HEK293 (cell line): ENCODE data around the gene BCAT1.

Experiments used
- CTCF ChIA-PET: fragments of 350-600 bp; formaldehyde crosslinking; extraction: SDS; loops from one replicate; lab custom pipeline; 2021; ENCODE audit warnings: antibody characterized with exemption; lab: Yijun Ruan, JAX
- POLR2A ChIA-PET: fragments of 300-600 bp; formaldehyde crosslinking; extraction: SDS; loops from one replicate; lab custom pipeline; 2020; ENCODE audit warnings: antibody characterized with exemption, inconsistent platforms; lab: Yijun Ruan, JAX
- H3K27ac ChIP-seq: fragments of 200-500 bp; sonication (Bioruptor generic); 2 replicates; pipeline ENCODE4 v1.5.1; 2014; ENCODE audit warnings: low read depth, low read length, control low read depth, inconsistent platforms; ENCODE audit errors: extremely low read depth
- H3K36me3 ChIP-seq, 2 experiments: fragments of 200-500 bp in 1 of 2; sonication (Bioruptor generic) in 1 of 2; 1 replicate in 1 of 2; 2 replicates in 1 of 2; pipeline ENCODE4 v1.5.1; 2014 to 2017; ENCODE audit warnings: inconsistent platforms in 2 of 2, low read length in 2 of 2; ENCODE audit not compliant: control insufficient read depth in 2 of 2, insufficient read depth in 1 of 2
- H3K4me1 ChIP-seq: fragments of 200-500 bp; sonication (Bioruptor generic); 2 replicates; pipeline ENCODE4 v1.5.1; 2014; ENCODE audit warnings: mild to moderate bottlenecking, low read length, inconsistent platforms; ENCODE audit not compliant: control insufficient read depth, insufficient read depth
- H3K4me3 ChIP-seq: 2 replicates; pipeline ENCODE4 v1.5.1; 2011; ENCODE audit warnings: low read depth, mild to moderate bottlenecking, control low read depth, low read length, moderate library complexity
- H3K9me3 ChIP-seq: fragments of 200-500 bp; sonication (Bioruptor generic); 2 replicates; pipeline ENCODE4 v1.5.1; 2014; ENCODE audit warnings: low read depth, low read length, inconsistent platforms; ENCODE audit not compliant: control insufficient read depth, insufficient read depth
- EGR2 ChIP-seq: fragments of 450-650 bp; formaldehyde crosslinking; IDR thresholded peaks from 2 replicates; pipeline ENCODE4 v1.5.1; 2016; ENCODE audit warnings: low read depth, missing biosample characterization, missing genetic modification characterization
- FEZF1 ChIP-seq: fragments of 450-650 bp; formaldehyde crosslinking; IDR thresholded peaks from 2 replicates; pipeline ENCODE4 v1.5.1; 2016; ENCODE audit warnings: missing biosample characterization, missing genetic modification characterization
- SETDB1 ChIP-seq: IDR thresholded peaks from one replicate; pipeline ENCODE4 v1.6.1; 2017; ENCODE audit warnings: mild to moderate bottlenecking, low read length, moderate library complexity, mixed read lengths; ENCODE audit not compliant: insufficient read length
- ZBTB21 ChIP-seq: fragments of 450-650 bp; formaldehyde crosslinking; IDR thresholded peaks from 2 replicates; pipeline ENCODE4 v1.5.1; 2017; ENCODE audit warnings: missing biosample characterization, missing genetic modification characterization
- ZBTB8A ChIP-seq: fragments of 450-650 bp; formaldehyde crosslinking; IDR thresholded peaks from 2 replicates; pipeline ENCODE4 v1.5.1; 2016; ENCODE audit warnings: missing biosample characterization, missing genetic modification characterization
- ZNF10 ChIP-seq: fragments of 450-650 bp; formaldehyde crosslinking; IDR thresholded peaks from 2 replicates; pipeline ENCODE4 v1.5.1; 2017; ENCODE audit warnings: missing biosample characterization, missing genetic modification characterization
- ZNF112 ChIP-seq: fragments of 450-650 bp; formaldehyde crosslinking; IDR thresholded peaks from 2 replicates; pipeline ENCODE4 v1.5.0; 2017; ENCODE audit warnings: missing biosample characterization, missing genetic modification characterization
- ZNF624 ChIP-seq: fragments of 450-650 bp; formaldehyde crosslinking; IDR thresholded peaks from 2 replicates; pipeline ENCODE4 v1.5.1; 2017; ENCODE audit warnings: missing biosample characterization, missing genetic modification characterization
- ZNF785 ChIP-seq: fragments of 450-650 bp; formaldehyde crosslinking; IDR thresholded peaks from 2 replicates; pipeline ENCODE4 v1.5.1; 2016; ENCODE audit warnings: missing biosample characterization, missing genetic modification characterization
- TF ChIP-seq, protein P1 (sequence below): fragments of 450-650 bp; formaldehyde crosslinking; conservative IDR thresholded peaks from 2 replicates; pipeline ENCODE4 v1.5.1; 2016; ENCODE audit warnings: low read depth, missing biosample characterization, missing genetic modification characterization
- TF ChIP-seq, protein P2 (sequence below): fragments of 450-650 bp; formaldehyde crosslinking; IDR thresholded peaks from 2 replicates; pipeline ENCODE4 v1.5.1; 2016; ENCODE audit warnings: missing biosample characterization, missing genetic modification characterization, borderline replicate concordance
- TF ChIP-seq, protein P3 (sequence below): fragments of 450-650 bp; formaldehyde crosslinking; IDR thresholded peaks from 2 replicates; pipeline ENCODE4 v1.5.1; 2017; ENCODE audit warnings: missing biosample characterization, mild to moderate bottlenecking, missing genetic modification characterization, moderate library complexity
- TF ChIP-seq, protein P4 (sequence below): fragments of 450-650 bp; formaldehyde crosslinking; IDR thresholded peaks from 2 replicates; pipeline ENCODE4 v1.5.1; 2016; ENCODE audit warnings: missing biosample characterization, missing genetic modification characterization

The BCAT1 gene

DNA sequence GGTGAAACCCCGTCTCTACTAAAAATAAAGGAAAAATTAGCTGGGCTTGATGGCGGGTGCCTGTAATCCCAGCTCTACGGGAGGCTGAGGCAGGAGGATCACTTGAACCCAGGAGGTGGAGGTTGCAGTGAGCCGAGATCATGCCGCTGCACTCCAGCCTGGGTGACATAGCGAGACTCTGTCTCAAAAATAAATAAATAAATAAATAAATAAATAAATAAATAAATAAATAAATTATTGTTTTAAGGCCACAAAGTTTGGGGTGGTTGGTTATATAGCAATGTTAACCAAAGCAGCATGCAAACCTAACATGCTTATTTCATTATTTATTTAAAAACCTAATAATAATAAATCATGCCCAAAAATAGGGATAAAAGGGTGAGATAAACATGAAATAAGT, 38.7 kb downstream of the BCAT1 start (continued):
- TF ChIP-seq, protein P1, sequence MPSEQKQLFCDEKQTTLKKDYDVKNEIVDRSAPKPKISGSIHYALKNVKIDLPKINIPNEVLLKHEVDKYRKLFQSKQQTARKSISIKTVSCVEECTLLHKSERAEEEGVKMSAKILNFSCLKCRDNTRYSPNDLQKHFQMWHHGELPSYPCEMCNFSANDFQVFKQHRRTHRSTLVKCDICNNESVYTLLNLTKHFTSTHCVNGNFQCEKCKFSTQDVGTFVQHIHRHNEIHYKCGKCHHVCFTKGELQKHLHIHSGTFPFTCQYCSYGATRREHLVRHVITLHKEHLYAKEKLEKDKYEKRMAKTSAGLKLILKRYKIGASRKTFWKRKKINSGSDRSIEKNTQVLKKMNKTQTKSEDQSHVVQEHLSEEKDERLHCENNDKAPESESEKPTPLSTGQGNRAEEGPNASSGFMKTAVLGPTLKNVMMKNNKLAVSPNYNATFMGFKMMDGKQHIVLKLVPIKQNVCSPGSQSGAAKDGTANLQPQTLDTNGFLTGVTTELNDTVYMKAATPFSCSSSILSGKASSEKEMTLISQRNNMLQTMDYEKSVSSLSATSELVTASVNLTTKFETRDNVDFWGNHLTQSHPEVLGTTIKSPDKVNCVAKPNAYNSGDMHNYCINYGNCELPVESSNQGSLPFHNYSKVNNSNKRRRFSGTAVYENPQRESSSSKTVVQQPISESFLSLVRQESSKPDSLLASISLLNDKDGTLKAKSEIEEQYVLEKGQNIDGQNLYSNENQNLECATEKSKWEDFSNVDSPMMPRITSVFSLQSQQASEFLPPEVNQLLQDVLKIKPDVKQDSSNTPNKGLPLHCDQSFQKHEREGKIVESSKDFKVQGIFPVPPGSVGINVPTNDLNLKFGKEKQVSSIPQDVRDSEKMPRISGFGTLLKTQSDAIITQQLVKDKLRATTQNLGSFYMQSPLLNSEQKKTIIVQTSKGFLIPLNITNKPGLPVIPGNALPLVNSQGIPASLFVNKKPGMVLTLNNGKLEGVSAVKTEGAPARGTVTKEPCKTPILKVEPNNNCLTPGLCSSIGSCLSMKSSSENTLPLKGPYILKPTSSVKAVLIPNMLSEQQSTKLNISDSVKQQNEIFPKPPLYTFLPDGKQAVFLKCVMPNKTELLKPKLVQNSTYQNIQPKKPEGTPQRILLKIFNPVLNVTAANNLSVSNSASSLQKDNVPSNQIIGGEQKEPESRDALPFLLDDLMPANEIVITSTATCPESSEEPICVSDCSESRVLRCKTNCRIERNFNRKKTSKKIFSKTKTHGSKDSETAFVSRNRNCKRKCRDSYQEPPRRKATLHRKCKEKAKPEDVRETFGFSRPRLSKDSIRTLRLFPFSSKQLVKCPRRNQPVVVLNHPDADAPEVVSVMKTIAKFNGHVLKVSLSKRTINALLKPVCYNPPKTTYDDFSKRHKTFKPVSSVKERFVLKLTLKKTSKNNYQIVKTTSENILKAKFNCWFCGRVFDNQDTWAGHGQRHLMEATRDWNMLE, result peak; percentile 85

DNA sequence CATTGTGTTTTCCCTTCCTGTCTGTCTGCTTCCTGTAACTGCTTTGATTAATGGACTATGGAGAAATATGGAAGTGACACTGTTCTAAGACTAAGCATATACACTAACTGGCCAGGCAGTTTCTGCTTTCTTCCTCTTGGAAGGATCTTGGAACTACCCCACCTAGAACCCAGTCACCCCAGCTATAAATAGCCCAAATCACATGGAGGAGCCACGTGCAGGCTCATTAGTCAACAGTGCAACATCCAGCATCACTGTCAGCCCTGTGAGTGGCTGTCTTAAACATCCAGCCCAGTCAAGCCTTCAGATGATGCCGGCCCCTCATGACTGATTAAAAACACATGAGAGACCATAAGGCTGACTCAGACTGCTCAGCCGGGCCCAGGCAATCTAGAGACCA, 39.2 kb downstream of the BCAT1 start:
- no peak overlapping the region for H3K27ac ChIP-seq
- no peak for TF ChIP-seq ZNF10 (tag by site-specific recombination)
- no peak for TF ChIP-seq ZBTB21
- peak; percentile 65 for TF ChIP-seq SETDB1
- no peak for TF ChIP-seq EGR2 (tag by site-specific recombination)
- no peak for TF ChIP-seq FEZF1 (tag by site-specific recombination)
- 0 out of 2 replicates have a peak, but pooled peaks cover 2% of the 10 kb centered on the region for H3K4me1 ChIP-seq
- no peaks in the 10 kb centered on the region for H3K9me3 ChIP-seq
- H3K4me3 ChIP-seq, result no peak overlapping the region
- ChIA-PET CTCF (no interaction called here), POLR2A (no interaction called here)
- H3K36me3 ChIP-seq, result no peaks in the 10 kb centered on the region

DNA sequence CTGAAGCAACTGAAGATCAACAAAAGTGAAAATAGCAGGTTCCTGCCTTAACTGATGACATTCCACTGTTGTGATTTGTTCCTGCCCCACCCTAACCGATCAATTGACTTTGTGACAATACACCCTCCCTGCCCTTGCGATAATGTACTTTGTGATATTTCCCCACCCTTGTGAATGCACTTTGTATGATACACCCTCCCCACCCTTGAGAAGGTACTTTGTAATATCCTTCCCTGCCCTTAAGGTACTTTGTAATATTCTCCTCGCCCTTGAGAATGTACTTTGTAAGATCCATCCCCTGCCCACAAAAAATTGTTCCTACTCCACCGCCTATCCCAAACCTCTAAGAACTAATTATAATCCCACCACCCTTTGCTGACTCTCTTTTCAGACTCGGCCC, 41.4 kb downstream of the BCAT1 start:
- no peaks in the 10 kb centered on the region for H3K9me3 ChIP-seq
- CTCF ChIA-PET, result interaction anchor here (1.1 kb wide), 1 partner anchor 13 kb away, joined by 4 read pairs; no protein-coding TSS in a partner anchor
- H3K4me1 ChIP-seq, result 0 out of 2 replicates have a peak, but pooled peaks cover 2% of the 10 kb centered on the region
- H3K27ac ChIP-seq, result no peak overlapping the region
- POLR2A ChIA-PET, result no interaction called here
- no peaks in the 10 kb centered on the region for H3K36me3 ChIP-seq
- no peak overlapping the region for H3K4me3 ChIP-seq
- TF ChIP-seq, protein P2, sequence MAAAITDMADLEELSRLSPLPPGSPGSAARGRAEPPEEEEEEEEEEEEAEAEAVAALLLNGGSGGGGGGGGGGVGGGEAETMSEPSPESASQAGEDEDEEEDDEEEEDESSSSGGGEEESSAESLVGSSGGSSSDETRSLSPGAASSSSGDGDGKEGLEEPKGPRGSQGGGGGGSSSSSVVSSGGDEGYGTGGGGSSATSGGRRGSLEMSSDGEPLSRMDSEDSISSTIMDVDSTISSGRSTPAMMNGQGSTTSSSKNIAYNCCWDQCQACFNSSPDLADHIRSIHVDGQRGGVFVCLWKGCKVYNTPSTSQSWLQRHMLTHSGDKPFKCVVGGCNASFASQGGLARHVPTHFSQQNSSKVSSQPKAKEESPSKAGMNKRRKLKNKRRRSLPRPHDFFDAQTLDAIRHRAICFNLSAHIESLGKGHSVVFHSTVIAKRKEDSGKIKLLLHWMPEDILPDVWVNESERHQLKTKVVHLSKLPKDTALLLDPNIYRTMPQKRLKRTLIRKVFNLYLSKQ (tag by site-specific recombination), result no peak
- TF ChIP-seq ZNF785 (tag by site-specific recombination) (no peak), ZBTB8A (tag by site-specific recombination) (no peak), ZNF624 (tag by site-specific recombination) (no peak), ZNF112 (tag by site-specific recombination) (no peak)
- TF ChIP-seq, protein P3, sequence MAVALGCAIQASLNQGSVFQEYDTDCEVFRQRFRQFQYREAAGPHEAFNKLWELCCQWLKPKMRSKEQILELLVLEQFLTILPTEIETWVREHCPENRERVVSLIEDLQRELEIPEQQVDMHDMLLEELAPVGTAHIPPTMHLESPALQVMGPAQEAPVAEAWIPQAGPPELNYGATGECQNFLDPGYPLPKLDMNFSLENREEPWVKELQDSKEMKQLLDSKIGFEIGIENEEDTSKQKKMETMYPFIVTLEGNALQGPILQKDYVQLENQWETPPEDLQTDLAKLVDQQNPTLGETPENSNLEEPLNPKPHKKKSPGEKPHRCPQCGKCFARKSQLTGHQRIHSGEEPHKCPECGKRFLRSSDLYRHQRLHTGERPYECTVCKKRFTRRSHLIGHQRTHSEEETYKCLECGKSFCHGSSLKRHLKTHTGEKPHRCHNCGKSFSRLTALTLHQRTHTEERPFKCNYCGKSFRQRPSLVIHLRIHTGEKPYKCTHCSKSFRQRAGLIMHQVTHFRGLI, result no peak
- TF ChIP-seq, protein P4, sequence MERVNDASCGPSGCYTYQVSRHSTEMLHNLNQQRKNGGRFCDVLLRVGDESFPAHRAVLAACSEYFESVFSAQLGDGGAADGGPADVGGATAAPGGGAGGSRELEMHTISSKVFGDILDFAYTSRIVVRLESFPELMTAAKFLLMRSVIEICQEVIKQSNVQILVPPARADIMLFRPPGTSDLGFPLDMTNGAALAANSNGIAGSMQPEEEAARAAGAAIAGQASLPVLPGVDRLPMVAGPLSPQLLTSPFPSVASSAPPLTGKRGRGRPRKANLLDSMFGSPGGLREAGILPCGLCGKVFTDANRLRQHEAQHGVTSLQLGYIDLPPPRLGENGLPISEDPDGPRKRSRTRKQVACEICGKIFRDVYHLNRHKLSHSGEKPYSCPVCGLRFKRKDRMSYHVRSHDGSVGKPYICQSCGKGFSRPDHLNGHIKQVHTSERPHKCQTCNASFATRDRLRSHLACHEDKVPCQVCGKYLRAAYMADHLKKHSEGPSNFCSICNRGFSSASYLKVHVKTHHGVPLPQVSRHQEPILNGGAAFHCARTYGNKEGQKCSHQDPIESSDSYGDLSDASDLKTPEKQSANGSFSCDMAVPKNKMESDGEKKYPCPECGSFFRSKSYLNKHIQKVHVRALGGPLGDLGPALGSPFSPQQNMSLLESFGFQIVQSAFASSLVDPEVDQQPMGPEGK (tag by site-specific recombination), result no peak
